Progenitor cell of endocrine pancreas (in vitro differentiated cells): Measurements from ENCODE around the gene RCE1. TPM values are rescaled to one million over a fixed set of nuclear protein-coding genes. Genes with fewer than 3 reads are reported as not detected.
A peak's percentile ranks its signal among the peaks of the same experiment; 100 is the strongest.

ENCODE experiments used
- DNase-seq: peaks from one replicate; pipeline ENCODE4 v3.0.0; 2021; ENCODE audit warnings: low spot score; ENCODE audit not compliant: unreplicated experiment
- H3K27ac Mint-ChIP-seq: 2 replicates; pipeline ENCODE4 v1.8.0; 2021; ENCODE audit warnings: mild to moderate bottlenecking, moderate library complexity, mixed read lengths
- H3K27me3 Mint-ChIP-seq: 2 replicates; pipeline ENCODE4 v1.8.0; 2021; ENCODE audit warnings: mixed read lengths
- H3K36me3 Mint-ChIP-seq: 2 replicates; pipeline ENCODE4 v1.8.0; 2022; ENCODE audit warnings: mixed read lengths; ENCODE audit not compliant: insufficient read depth
- H3K4me1 Mint-ChIP-seq: 2 replicates; pipeline ENCODE4 v1.8.0; 2021; ENCODE audit warnings: low read depth, mixed read lengths
- H3K4me3 Mint-ChIP-seq: 2 replicates; pipeline ENCODE4 v1.8.0; 2021; ENCODE audit warnings: low read depth, mild to moderate bottlenecking, moderate library complexity, mixed read lengths
- H3K9me3 Mint-ChIP-seq: 2 replicates; pipeline ENCODE4 v1.8.0; 2021; ENCODE audit warnings: low read depth, mixed read lengths
- total RNA-seq: library from RNA; stranded (reverse); gene quantifications from 2 replicates; pipeline ENCODE4 v1.2.1, GENCODE V29; 2021
- TF ChIP-seq, protein P1 (sequence below): fragments of 200-600 bp; sonication (generic); IDR thresholded peaks from one replicate; pipeline ENCODE4 v1.5.0; 2021; ENCODE audit warnings: antibody characterized with exemption, mild to moderate bottlenecking; ENCODE audit not compliant: unreplicated experiment

RCE1 gene
- total RNA-seq, 1 donor from 2014 or later: 33.3 TPM

DNA sequence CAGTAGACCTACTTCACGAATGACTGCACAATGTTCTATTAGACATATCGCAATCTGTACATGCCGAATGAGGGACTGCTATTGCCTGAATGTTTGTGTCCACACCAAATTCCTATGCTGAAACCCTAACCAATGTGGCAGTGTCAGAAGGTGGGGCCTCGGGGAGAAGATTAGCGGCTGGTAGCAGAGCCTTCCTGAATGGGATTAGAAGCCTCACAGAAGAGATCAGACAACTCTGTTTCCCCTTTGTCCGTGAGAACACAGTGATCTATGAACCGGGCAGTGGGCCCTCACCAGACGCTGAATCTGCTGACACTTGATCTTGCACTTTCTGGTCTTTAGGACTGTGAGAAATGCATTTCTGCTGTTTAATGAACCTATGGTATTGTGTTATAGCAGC, 46.7 kb downstream of the RCE1 start:
- no peaks in the 10 kb centered on the region for H3K9me3 Mint-ChIP-seq
- DNase-seq: no peak
- TF ChIP-seq, protein P1, sequence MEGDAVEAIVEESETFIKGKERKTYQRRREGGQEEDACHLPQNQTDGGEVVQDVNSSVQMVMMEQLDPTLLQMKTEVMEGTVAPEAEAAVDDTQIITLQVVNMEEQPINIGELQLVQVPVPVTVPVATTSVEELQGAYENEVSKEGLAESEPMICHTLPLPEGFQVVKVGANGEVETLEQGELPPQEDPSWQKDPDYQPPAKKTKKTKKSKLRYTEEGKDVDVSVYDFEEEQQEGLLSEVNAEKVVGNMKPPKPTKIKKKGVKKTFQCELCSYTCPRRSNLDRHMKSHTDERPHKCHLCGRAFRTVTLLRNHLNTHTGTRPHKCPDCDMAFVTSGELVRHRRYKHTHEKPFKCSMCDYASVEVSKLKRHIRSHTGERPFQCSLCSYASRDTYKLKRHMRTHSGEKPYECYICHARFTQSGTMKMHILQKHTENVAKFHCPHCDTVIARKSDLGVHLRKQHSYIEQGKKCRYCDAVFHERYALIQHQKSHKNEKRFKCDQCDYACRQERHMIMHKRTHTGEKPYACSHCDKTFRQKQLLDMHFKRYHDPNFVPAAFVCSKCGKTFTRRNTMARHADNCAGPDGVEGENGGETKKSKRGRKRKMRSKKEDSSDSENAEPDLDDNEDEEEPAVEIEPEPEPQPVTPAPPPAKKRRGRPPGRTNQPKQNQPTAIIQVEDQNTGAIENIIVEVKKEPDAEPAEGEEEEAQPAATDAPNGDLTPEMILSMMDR: no peak
- no peaks in the 10 kb centered on the region for H3K36me3 Mint-ChIP-seq
- H3K27ac Mint-ChIP-seq: no peak overlapping the region
- H3K4me1 Mint-ChIP-seq: peaks cover 7% of the 10 kb centered on the region
- H3K4me3 Mint-ChIP-seq: no peak overlapping the region
- peaks cover 4% of the 10 kb centered on the region for H3K27me3 Mint-ChIP-seq

DNA sequence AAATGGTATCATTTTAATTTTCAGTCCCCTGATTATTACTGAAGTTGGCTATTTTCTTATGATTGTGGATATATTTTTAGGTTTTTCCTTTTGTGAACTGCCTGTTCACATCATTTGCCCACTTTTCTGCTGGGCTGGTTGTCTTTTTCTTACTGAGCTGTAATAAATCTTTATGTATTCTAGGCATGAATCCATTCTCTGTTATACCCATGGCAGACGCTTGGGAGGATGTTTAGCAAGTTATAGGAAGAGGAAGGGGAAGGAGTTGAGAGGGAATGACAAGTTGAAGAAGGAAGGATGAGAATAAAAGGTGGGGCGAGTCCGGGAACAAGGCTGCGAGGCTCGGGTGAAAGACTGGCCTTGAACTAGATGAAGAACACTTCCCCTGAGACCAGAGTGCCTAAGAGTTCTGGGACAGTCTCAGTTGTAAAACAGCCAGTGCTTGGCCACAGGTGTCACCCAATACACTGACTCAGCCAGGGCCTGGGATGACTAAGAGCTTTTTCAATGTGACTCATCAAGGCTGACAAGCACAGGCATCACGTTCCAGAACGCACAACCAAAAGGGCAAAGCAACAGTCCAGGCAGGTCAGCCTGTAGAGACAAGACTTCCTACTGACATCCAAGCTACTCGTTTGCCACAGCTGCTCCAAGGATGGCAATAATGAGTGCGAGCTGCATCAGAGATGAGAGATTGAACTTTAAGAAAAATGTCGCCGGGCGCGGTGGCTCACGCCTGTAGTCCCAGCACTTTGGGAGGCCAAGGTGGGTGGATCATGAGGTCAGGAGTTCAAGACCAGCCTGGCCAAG, 48.8 kb downstream of the RCE1 start:
- H3K4me3 Mint-ChIP-seq: no peak overlapping the region
- H3K9me3 Mint-ChIP-seq: no peaks in the 10 kb centered on the region
- H3K4me1 Mint-ChIP-seq: peaks cover 1% of the 10 kb centered on the region
- no peak for DNase-seq
- H3K27ac Mint-ChIP-seq: peak overlapping the region; percentile 54
- no peaks in the 10 kb centered on the region for H3K27me3 Mint-ChIP-seq
- no peaks in the 10 kb centered on the region for H3K36me3 Mint-ChIP-seq
- TF ChIP-seq, protein P1: no peak

DNA sequence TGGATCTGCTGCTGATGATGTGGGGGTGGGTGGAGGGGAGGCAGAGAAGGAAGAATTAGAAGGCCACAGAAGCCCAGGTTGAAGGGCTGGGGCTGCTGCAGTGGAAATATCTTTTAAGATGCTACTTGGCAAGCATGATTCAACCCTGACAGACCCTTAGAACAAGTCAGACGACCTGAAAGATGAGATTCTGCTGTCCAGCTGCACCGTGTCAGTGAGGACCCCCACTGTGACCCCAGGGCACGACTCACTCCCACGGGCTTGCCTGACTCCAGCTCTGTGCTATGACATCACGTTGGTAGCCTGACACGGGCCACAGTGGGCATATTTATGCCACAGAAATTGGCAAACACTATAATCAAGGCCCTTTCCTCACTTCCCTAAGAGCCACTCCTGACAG, 49.7 kb downstream of the RCE1 start:
- Mint-ChIP-seq H3K4me3 (no peak overlapping the region), H3K27ac (no peak overlapping the region), H3K4me1 (peaks cover 1% of the 10 kb centered on the region), H3K9me3 (no peaks in the 10 kb centered on the region), H3K36me3 (no peaks in the 10 kb centered on the region), H3K27me3 (no peaks in the 10 kb centered on the region)
- TF ChIP-seq, protein P1: no peak
- DNase-seq: no peak

DNA sequence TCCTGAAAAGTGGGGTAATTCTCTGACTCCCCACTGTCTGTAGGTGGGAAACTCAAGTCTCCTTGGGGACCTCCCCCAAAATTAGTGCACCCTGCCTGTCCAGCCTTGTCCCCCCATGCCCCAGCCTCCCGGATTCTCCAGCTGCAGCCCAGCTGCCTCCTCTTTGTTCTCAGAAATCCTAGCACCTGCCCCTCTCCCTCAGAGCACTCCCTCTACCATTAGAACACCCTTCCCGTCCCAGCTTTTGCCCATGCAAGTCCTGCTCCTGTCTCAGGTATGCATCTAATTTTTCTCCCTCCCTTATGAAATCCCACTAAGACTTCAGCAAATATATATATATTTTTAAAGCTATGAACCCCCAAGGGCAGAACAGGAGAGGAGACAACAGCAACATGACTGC, 50.9 kb downstream of the RCE1 start:
- Mint-ChIP-seq H3K9me3 (no peaks in the 10 kb centered on the region), H3K4me1 (peaks cover 1% of the 10 kb centered on the region), H3K36me3 (no peaks in the 10 kb centered on the region), H3K27me3 (no peaks in the 10 kb centered on the region), H3K27ac (no peak overlapping the region), H3K4me3 (no peak overlapping the region)
- TF ChIP-seq, protein P1: no peak
- DNase-seq: no peak

Other genes with a start within 250 kb of the RCE1 start
- gene RBM14, start 226.8 kb upstream of the RCE1 start, total RNA-seq: 119 and 124 TPM in 2 replicates
- 239 and 258 TPM in 2 replicates for gene RBM4, start 204.7 kb upstream of the RCE1 start, total RNA-seq
- 71.0 and 71.7 TPM in 2 replicates for gene RBM4B, start 165.6 kb upstream of the RCE1 start, total RNA-seq
- 54.0 and 55.0 TPM in 2 replicates for gene SPTBN2, start 114.2 kb upstream of the RCE1 start, total RNA-seq
- gene LRFN4, start 13.6 kb downstream of the RCE1 start, total RNA-seq: 19.6 and 20.2 TPM in 2 replicates
- 25.0 and 26.5 TPM in 2 replicates for gene PC, start 114.9 kb downstream of the RCE1 start, total RNA-seq
- gene C11orf86, start 131.9 kb downstream of the RCE1 start, total RNA-seq: not detected in 2 replicates
- gene SYT12, start 179.7 kb downstream of the RCE1 start, total RNA-seq: 0.20 and 0.22 TPM in 2 replicates
- 16.4 and 20.6 TPM in 2 replicates for gene RHOD, start 213.4 kb downstream of the RCE1 start, total RNA-seq